ENCODE measurements around the gene PIGK. TPM values are rescaled to one million over a fixed set of nuclear protein-coding genes. Genes with fewer than 3 reads are reported as not detected.

The PIGK gene
- total RNA-seq, 1 experiment from 2014 or later, result 23.3 TPM

- H3K27me3 ChIP-seq (ENCODE audit: insufficient read depth, low read length), result no peaks in the 10 kb centered on the region
- no peak overlapping the region for H3K4me3 ChIP-seq (replicated peaks in 1 of 2; ENCODE audit: low read depth in 1 of 2, low read length in 2 of 2)
- DNase-seq (ENCODE audit: low read depth, low spot score), result no peak
- no peak for ATAC-seq
- TF ChIP-seq POLR2AphosphoS5 (IDR thresholded peaks at IDR 0.05; ENCODE audit: low read depth, low read length) (no peak), EZH2phosphoT487 (IDR thresholded peaks at IDR 0.05; ENCODE audit: borderline replicate concordance) (no peak), MAX (IDR thresholded peaks at IDR 0.05) (no peak), RAD21 (IDR thresholded peaks at IDR 0.05; ENCODE audit: low read depth) (no peak), SP1 (IDR thresholded peaks at IDR 0.05; ENCODE audit: low read depth) (no peak), CTCF (IDR thresholded peaks at IDR 0.05 in 2 of 3, conservative IDR thresholded peaks at IDR 0.05 in 1 of 3; ENCODE audit: borderline replicate concordance in 1 of 3, insufficient read depth in 1 of 3, low read depth in 2 of 3, low read length in 2 of 3) (no peak), CEBPB (IDR thresholded peaks at IDR 0.05; ENCODE audit: low read depth) (no peak), JUND (IDR thresholded peaks at IDR 0.05) (no peak), ZNF274 (IDR thresholded peaks at IDR 0.05; ENCODE audit: low read depth, low read length) (no peak), TCF7L2 (IDR thresholded peaks at IDR 0.05; ENCODE audit: borderline replicate concordance, extremely low read depth, insufficient read depth, insufficient read length) (no peak), YY1 (IDR thresholded peaks at IDR 0.05; ENCODE audit: extremely low read depth, insufficient replicate concordance, low read depth, low read length) (no peak), ATF3 (IDR thresholded peaks at IDR 0.05) (no peak), ELF1 (IDR thresholded peaks at IDR 0.05; ENCODE audit: borderline replicate concordance, low read depth) (no peak), ZBTB33 (IDR thresholded peaks at IDR 0.05; ENCODE audit: extremely low read depth, insufficient replicate concordance, low read length) (no peak), POLR2A (IDR thresholded peaks at IDR 0.05; ENCODE audit: borderline replicate concordance, extremely low read depth, insufficient read depth, insufficient read length) (no peak)
- no peaks in the 10 kb centered on the region for H3K36me3 ChIP-seq (ENCODE audit: control insufficient read depth in 1 of 2, insufficient read depth in 2 of 2, low read length in 2 of 2)
- ChIA-PET CTCF (no interaction called here), RAD21 (ENCODE audit: low non-redundant PET in 1 of 2, low total read pairs in 2 of 2, uncharacterized antibody in 2 of 2, unreplicated experiment in 2 of 2) (no interaction called here), POLR2A (no interaction called here)
- no peak overlapping the region for H2AFZ ChIP-seq (ENCODE audit: low read depth, low read length, poor library complexity, severe bottlenecking)
- H4K20me1 ChIP-seq (ENCODE audit: insufficient read depth), result no peaks in the 10 kb centered on the region
- H3K9me2 ChIP-seq (ENCODE audit: insufficient read depth), result no peaks in the 10 kb centered on the region
- H3K9ac ChIP-seq (ENCODE audit: low read length), result no peak overlapping the region
- no peak overlapping the region for H3K27ac ChIP-seq (ENCODE audit: low read depth, low read length)
- no peaks in the 10 kb centered on the region for H3K79me2 ChIP-seq (ENCODE audit: insufficient read depth, low read length)
- H3K4me2 ChIP-seq (ENCODE audit: low read length), result no peak overlapping the region
- H3K9me3 ChIP-seq (ENCODE audit: control insufficient read depth in 1 of 2, insufficient read depth in 1 of 2, low read depth in 1 of 2, low read length in 2 of 2), result no peaks in the 10 kb centered on the region
- H3K4me1 ChIP-seq (ENCODE audit: control insufficient read depth in 1 of 2, insufficient read depth in 2 of 2, low read length in 2 of 2), result peaks cover 0 to 10% of the 10 kb centered on the region in 2 experiments; a peak in 1 of 4 replicates
- no TSS peak for BruUV-seq (replicated peaks)
- intact Hi-C loops (cut with micrococcal nuclease), result no loop called here
Observed at GRCh38 chr1:77047978-77048614, 171.1 kb downstream of the PIGK start.

All from HCT116 (cell line).